ENCODE measurements around the gene SLC6A18.

DNA sequence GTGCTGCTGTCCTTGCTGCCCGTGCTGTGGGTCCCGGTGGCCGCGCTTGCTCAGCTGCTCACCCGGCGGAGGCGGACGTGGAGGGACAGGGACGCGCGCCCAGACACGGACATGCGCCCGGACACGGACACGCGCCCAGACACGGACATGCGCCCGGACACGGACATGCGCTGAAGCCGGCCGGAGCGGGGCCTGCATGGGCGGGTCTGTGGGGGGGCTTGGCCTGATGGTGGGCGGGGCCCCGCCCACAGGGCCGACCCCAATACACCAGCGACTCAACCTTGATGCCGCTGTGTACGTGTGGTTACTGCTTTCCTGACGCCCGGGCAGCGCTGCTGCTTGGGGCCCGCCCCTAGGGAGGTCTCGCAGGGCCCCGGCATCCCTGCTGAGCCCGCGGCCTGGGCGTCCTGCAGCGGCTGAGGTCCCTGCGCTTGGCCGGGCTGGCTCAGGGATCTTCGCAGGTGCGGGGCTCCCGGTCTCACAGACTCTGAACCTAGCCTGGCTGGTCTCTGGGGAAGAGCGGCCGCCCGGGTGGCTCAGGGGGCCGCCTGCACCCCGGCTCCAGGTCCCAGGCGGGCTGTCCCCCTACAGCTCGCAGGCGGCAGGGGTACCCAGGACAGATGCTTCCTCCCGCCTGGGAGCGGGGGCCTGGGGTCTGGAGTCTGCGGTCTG, 20.9 kb downstream of the SLC6A18 start:
- TF ChIP-seq ZIC2 (tag by site-specific recombination; IDR thresholded peaks at IDR 0.05), result no peak
- TF ChIP-seq ZBTB7A (tag by site-specific recombination; IDR thresholded peaks at IDR 0.05; ENCODE audit: low read depth), result no peak
- TF ChIP-seq, protein P1, sequence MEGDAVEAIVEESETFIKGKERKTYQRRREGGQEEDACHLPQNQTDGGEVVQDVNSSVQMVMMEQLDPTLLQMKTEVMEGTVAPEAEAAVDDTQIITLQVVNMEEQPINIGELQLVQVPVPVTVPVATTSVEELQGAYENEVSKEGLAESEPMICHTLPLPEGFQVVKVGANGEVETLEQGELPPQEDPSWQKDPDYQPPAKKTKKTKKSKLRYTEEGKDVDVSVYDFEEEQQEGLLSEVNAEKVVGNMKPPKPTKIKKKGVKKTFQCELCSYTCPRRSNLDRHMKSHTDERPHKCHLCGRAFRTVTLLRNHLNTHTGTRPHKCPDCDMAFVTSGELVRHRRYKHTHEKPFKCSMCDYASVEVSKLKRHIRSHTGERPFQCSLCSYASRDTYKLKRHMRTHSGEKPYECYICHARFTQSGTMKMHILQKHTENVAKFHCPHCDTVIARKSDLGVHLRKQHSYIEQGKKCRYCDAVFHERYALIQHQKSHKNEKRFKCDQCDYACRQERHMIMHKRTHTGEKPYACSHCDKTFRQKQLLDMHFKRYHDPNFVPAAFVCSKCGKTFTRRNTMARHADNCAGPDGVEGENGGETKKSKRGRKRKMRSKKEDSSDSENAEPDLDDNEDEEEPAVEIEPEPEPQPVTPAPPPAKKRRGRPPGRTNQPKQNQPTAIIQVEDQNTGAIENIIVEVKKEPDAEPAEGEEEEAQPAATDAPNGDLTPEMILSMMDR (tag by site-specific recombination; IDR thresholded peaks at IDR 0.05), result no peak
- TF ChIP-seq TCF7L2 (IDR thresholded peaks at IDR 0.05; ENCODE audit: borderline replicate concordance, low read depth, low read length), result no peak
- TF ChIP-seq, protein P2, sequence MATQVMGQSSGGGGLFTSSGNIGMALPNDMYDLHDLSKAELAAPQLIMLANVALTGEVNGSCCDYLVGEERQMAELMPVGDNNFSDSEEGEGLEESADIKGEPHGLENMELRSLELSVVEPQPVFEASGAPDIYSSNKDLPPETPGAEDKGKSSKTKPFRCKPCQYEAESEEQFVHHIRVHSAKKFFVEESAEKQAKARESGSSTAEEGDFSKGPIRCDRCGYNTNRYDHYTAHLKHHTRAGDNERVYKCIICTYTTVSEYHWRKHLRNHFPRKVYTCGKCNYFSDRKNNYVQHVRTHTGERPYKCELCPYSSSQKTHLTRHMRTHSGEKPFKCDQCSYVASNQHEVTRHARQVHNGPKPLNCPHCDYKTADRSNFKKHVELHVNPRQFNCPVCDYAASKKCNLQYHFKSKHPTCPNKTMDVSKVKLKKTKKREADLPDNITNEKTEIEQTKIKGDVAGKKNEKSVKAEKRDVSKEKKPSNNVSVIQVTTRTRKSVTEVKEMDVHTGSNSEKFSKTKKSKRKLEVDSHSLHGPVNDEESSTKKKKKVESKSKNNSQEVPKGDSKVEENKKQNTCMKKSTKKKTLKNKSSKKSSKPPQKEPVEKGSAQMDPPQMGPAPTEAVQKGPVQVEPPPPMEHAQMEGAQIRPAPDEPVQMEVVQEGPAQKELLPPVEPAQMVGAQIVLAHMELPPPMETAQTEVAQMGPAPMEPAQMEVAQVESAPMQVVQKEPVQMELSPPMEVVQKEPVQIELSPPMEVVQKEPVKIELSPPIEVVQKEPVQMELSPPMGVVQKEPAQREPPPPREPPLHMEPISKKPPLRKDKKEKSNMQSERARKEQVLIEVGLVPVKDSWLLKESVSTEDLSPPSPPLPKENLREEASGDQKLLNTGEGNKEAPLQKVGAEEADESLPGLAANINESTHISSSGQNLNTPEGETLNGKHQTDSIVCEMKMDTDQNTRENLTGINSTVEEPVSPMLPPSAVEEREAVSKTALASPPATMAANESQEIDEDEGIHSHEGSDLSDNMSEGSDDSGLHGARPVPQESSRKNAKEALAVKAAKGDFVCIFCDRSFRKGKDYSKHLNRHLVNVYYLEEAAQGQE (tag by site-specific recombination; IDR thresholded peaks at IDR 0.05), result no peak
- TF ChIP-seq ZNF138 (tag by site-specific recombination; IDR thresholded peaks at IDR 0.05; ENCODE audit: borderline replicate concordance), result no peak
- no peak for TF ChIP-seq ZNF274 (IDR thresholded peaks at IDR 0.05; ENCODE audit: low read length)
- TF ChIP-seq ZNF274 (tag by site-specific recombination; IDR thresholded peaks at IDR 0.05; ENCODE audit: borderline replicate concordance), result no peak
